Islet of Langerhans (tissue), 1 donor: ENCODE results near the gene ENTPD6.

Source experiments
- FAIRE-seq: peaks from one replicate; lab custom pipeline; 2011; peaks lifted over from hg19 to GRCh38; lab: Jason Lieb, UNC

The ENTPD6 gene

GRCh38 chr20:25188218-25188617 is 7.3 kb upstream of the ENTPD6 start:
- FAIRE-seq = no peak

- no peak for FAIRE-seq
These were observed 4.5 kb upstream of the ENTPD6 start for GRCh38 chr20:25191051-25191450.

- no peak for FAIRE-seq
These were observed 3.8 kb upstream of the ENTPD6 start for GRCh38 chr20:25191689-25192088.

GRCh38 chr20:25193843-25194242 is 1.7 kb upstream of the ENTPD6 start:
- FAIRE-seq = no peak

DNA sequence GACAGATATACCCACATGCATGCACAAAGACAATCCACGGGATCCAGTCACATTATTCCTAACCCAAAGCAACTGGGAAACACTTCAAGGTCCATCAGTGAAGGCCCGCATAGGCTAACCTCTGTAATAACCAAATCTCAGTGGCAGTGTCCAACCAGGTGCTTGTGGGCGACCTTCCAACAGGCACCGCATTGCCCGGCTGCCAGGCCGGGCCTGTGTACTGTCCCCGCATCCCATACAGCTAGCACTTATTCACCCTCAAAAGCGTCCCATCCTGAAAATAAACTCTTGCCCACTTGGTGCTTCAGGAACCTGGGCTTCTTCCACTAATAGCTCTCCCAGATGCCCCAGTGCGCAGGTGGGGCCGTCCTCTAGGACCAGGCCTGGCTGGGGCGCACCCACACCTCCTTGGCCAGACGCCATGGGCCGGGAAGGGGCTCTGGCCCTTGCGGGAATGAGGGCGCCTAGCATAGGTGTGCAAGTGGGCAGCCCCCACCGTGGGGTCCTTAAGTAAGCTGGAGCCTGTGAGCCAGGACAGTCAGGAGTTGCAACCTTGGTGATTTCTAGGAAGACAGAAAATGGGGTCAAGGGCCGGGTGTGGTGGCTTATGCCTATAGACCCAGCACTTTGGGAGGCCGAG is 1.1 kb upstream of the ENTPD6 start:
- FAIRE-seq = no peak

DNA sequence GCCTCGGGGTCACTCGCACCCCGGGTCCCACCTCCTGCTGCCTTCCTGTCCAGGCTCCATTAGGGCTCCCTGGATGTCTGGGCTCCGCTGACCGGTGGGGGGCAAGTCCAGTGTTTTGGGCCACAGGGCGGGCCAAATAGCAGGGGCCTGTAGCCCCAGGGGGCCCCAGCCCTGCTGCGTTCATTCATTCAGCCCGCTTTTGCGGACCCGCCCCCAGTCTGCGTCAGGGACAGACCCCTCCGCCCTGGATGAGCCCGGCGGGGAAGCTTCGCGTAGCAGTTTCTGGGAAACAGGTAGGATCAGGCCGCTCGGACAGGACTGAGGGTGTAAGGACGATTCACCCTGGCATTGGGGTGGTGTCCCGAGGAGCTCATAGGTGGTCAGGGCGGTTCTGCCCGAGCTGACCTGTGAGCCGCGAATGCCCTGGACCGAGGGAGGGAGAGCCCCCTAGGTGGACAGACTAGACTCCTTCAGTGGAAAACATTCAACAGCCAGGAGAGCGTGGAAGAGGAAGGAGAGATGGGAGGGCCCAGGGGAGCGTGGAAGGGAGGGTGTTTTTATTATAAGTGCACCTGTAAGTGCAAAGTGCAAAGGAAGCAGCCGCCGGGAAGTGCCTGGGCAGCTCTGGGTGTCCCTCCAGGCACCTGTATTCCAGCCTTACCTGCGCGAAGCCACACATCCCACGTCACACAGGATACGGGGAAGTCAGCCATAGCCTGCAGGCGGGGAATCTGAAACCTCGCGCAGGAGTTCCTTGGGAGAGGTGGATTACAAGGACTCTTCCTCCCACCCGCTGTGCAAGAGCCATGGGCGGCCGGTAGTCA is 662 bp downstream of the ENTPD6 start:
- FAIRE-seq = no peak

- no peak for FAIRE-seq
These were observed 1.2 kb downstream of the ENTPD6 start for GRCh38 chr20:25196786-25197120.

DNA sequence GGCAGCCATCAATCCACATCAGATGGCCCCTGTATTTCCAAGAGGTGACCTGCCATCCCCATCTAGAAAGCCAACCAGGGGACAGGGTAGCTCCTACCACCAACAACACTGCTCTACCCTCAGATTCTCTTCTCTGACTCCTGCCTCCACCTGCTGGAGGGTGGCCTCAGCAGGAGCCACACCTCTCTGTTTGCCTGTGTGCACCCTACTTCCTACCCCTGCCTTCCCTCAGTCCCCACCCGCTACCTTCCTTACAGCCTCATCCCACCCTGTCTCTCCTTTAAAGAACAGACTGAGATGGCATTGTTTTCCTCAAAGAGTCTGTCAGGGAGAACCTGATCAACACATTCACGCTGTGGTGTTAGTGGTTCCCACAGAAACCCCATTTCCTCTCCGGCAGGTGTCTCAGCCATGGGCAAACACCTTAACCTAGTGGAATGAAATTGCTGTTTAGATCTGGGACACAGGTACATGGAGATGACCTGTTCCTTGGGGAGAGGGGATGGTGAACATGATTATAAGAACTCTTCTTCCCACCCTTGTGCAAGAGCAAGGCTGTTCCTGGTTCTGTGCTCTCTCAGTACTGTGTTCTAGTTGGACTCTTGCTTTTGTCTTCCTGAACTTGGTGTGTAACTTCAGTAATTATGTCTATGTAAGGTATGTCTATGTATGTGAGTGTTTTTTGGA is 1.8 kb downstream of the ENTPD6 start:
- FAIRE-seq = no peak

DNA sequence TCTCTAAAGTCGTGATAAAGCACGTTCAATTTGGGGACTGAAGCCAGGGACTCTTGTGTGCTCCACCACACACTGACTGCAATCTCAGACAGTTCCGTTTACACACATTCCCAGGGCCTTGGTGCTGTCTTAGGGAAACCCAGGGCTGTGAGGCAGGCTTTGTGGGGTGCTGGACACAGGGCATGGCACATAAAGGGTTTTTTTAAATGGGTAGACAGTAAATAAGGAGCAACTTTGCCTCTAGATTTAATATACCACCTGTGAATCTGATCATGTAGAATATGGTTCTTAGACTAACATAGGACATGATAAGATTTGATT is 2.3 kb downstream of the ENTPD6 start:
- FAIRE-seq = no peak

DNA sequence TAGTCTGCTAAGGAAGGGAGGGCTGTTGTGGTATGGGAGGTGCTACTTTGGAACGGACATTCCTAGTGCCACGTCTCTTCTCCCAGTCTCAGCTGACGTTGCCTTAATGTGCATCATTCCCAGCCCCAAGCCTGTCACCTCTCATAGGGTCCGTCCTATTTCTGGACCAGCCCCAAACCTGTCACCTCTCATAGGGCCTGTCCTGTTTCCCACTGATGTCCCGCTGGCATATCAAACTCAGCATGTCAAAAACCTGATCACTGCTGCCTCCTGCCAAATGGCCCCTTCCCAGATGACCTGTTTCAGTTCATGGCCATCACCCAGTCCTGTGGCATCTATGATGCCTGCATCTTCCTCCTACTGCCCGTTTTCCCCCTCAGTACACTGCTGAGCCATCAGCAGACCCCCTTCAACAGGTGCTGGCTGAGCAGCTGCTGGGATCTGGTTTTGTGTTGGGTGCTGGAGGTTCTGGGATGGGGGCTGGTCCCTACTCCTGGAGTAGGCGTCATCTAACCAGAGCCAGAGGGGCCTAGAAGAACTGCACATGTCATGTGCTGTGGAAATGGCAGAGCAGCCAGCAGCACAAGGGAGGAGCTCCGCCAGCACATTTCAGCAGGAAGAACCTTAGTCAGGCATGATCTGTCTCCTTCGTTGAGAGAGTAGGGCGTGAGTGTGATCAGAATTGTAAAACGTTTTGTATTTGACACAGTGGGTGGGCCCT is 3.3 kb downstream of the ENTPD6 start:
- FAIRE-seq = no peak

- FAIRE-seq = no peak
These were observed 4.2 kb downstream of the ENTPD6 start for GRCh38 chr20:25199473-25200260.

DNA sequence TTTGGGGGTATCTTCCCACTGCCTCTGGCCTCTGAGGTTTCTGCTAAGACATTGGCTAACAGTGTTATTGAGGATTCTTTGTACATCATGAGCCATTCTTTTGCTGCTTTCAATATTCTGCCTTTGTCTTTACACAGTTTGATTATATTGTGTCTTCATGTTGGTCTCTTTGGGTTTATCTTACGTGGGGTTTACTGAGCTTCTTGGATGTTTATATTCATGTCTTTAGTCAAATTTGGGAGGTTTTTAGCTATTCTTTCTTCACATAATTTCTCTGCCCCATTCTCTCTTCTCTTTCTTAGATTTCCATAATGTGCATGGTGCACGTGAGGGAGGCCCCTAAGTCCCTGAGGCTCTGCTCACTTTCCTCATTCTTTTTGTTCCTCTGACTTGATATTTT is 7.6 kb downstream of the ENTPD6 start:
- no peak for FAIRE-seq

DNA sequence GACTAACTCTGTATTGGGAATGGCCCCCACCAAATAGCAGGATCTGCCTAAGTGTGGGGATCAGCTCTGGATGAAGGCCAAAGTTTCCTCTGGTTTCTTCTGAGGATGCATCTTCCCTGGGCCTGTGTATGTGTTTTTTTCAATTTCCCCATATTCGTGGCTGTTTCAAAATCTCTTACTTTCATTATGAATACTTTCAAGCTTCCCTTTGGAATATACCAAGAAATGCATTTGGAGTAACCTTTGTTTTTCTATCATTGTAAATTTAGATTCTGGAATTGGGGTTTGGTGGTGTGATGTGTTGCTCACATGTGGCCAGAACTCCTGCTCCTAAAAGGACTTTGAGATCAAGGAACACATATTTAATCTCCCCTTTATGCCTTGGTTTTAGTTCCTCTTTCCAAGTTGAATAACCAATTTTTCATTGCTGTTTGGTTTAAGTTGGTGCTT is 8.4 kb downstream of the ENTPD6 start:
- FAIRE-seq = no peak

DNA sequence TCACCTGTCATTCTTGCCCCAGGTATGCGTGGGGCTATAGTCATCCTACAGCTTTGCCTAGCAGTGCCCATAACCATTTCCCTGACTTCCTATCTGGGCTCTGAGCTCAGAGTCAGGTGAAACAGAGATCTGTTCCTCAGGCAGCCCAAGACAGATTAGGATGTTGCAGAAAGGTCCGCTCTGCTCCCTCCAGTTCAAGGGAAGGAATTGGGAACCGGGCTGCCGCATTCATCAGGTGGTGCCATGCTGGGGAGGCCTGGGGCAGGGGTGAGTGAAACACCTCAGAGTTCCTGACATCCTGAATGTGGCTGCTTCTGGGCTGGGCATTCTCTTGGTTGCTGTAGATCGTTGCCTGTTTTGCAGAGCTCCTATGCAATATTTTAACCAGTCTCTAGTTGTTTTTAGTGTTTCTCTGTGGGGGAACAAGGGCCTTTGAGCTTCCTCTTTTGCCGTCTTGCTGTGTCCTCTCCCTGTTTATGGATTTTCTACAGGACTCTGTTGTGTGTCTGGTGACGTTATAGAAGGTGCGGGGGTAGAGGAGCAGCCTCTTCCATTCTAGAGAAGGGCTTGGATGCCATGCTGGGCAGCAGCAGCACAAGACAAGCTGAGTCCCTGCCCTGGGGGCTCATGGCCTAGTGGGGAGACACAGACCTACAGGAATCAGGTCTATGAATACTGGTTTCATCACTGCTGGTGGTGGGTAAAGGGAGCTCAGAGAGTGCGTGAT is 9.2 kb downstream of the ENTPD6 start:
- FAIRE-seq = no peak

- no peak for FAIRE-seq
These were observed 10.0 kb downstream of the ENTPD6 start for GRCh38 chr20:25205277-25206062.

GRCh38 chr20:25206063-25206403 is 10.5 kb downstream of the ENTPD6 start:
- no peak for FAIRE-seq

- FAIRE-seq = no peak
These were observed 11.0 kb downstream of the ENTPD6 start for GRCh38 chr20:25206548-25206947.

DNA sequence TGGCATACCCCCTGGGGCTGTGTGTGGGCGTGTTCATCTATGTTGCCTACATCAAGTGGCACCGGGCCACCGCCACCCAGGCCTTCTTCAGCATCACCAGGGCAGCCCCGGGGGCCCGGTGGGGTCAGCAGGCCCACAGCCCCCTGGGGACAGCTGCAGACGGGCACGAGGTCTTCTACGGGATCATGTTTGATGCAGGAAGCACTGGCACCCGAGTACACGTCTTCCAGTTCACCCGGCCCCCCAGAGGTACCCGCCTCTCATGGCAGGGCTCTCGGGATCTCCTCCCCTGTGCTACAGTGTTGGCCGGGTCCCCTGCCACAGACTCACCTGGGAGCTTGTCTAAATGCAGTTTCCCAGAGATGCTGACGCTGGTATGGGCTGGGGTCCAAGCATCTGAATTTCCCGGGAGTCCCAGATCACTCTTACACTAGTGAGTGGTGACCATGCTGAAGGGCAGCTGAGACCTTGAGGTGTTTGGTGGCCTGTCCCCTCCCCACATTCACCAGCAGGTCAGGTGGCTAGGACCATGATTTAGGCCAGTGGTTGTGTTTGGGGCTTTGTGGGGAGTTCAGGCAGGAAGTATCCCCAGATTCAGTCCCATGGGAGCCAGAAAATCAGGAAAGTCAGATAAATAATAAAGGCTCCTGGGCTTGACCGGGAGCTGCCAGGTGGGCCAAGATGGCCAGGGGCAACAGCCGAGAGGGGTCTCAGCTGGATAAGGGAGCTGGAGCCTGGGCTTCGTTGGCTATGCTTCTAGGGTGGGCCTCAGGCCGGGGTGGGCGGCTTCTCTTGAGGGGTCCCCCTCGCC is 11.8 kb downstream of the ENTPD6 start:
- no peak for FAIRE-seq

DNA sequence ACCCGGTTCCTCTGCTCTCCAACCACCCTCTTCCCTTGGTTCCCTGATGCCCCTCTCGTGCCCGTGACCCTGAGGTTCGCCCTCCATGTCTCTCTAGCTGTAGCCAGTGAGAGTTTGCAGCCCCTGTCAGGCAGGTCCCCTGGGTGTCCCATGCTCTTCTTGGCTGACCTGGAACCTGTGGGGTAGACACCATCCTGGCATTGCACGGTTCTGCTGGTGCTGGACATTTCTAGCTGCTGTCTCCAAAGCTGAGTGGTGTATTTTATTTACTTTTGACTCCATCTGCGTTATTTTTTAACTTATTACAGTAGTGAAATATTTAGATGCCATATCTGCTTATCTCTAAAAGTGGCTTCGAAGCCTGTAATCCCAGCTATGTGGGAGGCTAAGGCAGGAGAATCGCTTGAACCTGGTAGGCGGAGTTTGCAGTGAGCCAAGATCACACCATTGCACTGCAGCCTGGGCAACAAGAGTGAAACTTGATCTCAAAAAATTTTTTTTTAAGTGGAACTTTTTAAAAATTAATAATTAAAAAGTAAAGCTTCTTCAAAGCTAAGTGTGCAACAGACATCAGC is 12.5 kb downstream of the ENTPD6 start:
- no peak for FAIRE-seq
